HPDE6-E6E7 (cell line): ENCODE results near the gene GANAB.
"Not testable (repeated sequence)": the region's sequence is repeated elsewhere in the genome, so short reads cannot be mapped to it uniquely, and the experiment has no call there.

ENCODE experiments used
- DNase-seq: peaks from one replicate; pipeline ENCODE4 v3.0.0; 2011; ENCODE audit warnings: missing footprints; ENCODE audit errors: extremely low spot score

Gene GANAB

DNA sequence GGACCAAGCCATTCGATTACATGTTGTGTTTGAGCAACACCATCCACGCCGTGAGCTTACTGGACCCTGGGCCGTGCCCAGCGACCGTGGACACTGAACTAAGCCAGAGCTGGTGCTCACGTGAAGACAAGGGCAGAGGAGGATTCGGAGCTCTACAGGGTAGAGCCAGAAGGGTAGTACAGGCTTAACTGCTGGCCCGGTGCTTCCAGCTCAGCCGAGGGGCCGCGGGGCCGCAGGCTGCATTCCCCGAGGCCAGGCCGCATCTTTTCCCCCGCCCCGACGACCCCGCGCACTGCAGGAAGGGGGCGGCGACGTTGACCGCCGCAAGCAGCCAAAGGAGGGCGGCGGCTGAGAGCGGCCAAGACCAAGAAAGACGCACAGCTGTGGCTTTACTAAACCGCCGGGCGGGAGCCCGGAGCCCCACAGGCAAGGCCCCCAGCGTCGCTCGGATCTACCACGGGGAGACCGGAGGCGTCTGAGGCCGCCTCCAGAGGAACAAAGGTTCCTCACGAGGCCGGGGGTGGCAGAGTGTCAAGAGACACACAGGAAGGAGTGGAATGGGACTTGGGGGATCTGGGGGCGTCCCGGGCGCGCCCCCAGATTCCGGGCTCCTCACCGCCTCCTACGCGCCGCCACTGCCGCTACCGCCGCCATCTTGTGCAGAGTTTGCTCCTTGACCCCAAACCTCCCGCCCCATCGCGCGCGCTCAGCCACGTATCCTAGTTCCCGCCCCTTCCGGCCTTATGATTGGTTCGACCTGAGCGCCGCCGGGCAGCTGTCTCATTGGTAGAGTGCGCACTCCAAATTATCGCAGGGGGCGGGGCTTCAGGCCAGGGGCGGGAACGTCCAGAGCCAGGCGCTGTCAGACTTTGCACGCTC, at the start of gene GANAB:
TSS of gene GANAB (minus strand) at position 668 of the 879 bp plus-strand sequence. CDS start at position 654, 14 bp downstream.
- peak; percentile 100 for DNase-seq

- peak; percentile 67 for DNase-seq
Observed at GRCh38 chr11:62694455-62695167, 48.2 kb upstream of the GANAB start.

- not testable (repeated sequence) for DNase-seq
Observed at GRCh38 chr11:62693624-62694023, 47.2 kb upstream of the GANAB start.

DNA sequence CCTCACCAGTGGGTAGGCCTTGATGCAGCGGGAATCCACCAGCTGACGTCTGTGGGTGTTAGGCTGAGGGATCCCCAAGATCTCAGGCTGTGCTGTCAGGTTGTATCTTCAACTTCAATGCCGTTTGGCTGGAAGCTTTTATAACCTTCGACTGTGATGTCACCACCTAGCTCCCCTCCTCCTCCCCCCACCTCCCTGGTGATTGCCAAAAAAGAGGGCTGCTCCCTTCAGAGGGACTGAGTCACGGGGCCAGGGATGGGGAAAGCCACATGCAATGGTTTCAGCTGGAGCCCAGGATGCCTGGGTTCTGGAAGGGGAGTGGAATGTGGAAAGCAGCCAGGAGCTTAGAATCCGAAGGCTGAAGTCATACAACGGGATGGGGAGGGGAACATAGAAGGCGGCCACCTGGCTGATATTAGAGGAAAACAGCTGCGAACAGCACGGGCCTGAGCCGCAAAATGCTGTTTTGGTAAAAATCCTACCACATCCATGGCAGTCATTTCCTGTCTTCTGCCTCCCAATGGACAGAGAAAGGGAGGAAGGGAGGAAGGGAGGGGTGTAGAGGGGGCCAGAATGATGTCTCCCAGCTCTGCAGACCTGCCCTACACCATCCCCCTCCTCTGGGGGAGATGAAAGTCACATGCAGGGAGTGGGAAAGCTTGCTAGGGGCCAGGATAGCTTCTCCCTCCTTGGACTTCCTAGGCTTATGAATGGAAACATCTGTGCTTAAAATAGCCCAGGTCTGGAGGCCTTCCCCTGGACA, 43.2 kb upstream of the GANAB start, which contains the start of gene LRRN4CL:
TSS of gene LRRN4CL (minus strand) at position 110 of the 763 bp plus-strand sequence. CDS start 1,022 bp downstream, outside the sequence.
- DNase-seq, result no peak

DNA sequence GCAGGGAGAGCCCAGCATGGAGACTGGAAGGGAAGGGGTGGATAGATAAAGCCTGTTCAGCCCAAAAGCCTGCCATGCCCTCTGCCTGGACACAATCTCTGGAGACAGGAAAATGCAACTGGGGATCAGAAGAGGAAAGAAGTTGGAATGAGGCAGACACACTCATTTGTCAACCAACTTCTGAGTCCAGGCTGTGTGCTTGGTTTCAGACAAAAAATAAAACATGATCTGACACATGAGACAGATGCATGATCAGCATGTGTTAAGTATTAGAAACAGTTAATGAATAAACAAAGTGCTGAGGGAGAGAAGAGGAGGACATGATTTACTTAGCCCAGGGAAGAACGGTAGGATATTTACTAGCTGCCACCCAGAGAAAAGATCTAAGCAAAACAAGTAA, 42.1 kb upstream of the GANAB start:
- DNase-seq, result no peak

DNA sequence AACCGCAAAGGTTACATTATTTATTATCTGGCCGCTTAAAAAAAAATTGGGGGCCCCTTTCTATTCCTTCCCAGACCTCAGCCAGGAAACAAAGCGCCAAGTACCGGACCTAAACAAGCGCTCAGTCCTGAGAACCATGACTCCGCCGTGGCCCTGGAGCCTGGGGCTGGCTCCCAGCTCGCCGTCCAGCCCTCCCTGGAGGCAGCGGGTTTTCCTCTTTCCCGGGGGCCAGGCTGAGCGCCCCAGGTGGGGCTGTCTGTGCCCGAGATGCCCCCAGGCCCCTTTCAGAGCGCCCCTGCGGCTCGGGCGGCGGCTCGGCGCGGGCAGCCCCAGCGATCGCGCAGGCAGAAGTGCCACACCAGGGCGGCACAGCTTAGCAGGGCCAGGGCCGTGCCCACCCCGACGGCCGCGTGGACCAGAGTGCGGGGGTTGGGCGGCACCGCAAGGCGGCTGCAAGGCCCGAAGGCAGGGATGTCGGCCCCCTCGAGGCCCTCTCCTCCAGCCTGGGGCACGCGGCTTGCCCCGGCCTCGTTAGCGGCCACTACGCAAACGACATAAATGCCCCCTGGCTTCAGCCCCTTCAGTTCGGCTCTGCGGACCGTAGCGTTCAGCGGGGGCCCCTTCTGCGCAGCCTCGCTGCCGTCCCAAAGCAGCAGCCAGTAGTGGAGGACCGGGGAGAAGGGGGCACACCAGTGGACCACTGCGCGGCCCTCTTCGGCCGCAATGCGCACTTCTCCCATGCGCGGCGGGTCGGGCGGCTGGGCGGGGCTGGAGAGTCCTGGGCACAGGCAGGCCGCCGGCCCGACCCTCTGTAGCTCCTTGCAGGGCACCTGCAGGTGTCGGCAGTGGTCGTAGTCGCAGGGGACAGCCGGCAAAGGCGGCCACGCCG, 41.3 kb upstream of the GANAB start:
- no peak for DNase-seq

- no peak for DNase-seq
Observed at GRCh38 chr11:62682518-62682917, 36.1 kb upstream of the GANAB start.

DNA sequence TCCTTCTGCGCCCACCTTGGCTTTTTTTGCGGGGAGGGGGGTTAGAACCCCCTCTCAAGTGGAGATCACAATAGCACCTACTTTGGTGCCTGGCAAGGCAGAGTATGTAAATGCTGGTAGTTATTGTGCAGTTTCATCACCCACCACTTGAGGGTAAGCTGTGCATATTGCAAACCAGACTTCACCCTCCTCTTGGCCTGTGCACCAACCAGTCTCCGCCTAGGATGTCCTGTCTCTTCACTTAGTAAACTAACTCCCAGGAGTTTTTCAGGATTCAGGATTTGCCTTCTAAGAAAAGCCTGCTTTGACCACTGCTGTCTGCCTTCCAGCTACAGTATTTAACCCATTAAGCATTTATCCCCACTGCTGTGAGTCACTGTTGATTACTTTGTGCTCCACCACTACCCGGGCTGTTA, 34.4 kb upstream of the GANAB start:
- peak; percentile 67 for DNase-seq

DNA sequence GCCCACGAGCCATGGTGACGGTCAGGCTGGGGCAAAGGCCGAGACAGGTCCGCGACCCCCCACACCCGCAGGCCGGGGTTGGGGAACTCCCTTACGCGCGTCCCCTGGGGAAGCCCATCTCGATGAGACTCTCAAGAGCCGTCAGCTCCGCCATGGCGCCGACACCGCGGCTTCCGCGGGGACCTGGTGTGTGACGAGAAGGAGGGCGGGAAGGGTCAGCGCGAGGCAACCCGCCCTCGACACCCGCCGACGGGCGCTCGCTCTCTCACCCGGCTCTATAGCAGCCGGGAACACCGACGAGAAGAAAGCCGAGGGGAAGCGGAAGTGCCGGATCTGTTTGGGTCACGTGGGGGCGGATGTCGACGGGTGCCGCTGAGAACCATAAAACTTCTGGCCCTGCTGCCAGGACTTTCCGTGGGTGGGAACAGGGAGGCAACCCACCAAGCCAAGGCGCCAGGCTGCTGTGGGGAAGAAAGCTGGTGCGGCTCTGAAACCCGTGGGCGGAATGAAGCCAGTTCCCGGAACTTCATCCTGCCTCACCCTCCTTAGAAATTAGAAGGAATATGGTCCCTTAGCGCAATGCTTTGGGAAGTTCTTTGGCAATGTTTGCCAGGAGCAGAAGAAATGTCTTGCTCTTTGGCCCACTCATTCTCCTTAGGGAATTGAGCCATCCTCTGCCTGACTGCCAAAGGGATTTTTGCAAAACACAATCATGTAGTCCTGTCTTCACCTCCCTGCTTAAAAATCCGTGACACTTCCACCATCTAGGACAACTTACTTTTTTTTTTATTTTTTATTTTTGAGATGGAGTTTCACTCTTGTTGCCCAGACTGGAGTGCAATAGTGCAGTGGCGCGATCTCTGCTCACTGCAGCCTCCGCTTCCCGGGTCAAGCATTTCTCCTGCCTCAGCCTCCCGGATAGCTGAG, 32.6 kb upstream of the GANAB start, which contains the start of gene UBXN1:
TSS of gene UBXN1 (minus strand) at position 304 of the 927 bp plus-strand sequence. CDS start at position 154, 150 bp downstream.
- DNase-seq, result peak; percentile 82

GRCh38 chr11:62678433-62678769, 32.0 kb upstream of the GANAB start:
- DNase-seq, result no peak

GRCh38 chr11:62677714-62678113, 31.3 kb upstream of the GANAB start:
- no peak for DNase-seq

- DNase-seq, result no peak
Observed at GRCh38 chr11:62677156-62677555, 30.7 kb upstream of the GANAB start.

GRCh38 chr11:62676698-62677097, 30.3 kb upstream of the GANAB start:
- DNase-seq, result no peak

GRCh38 chr11:62675415-62675814, 29.0 kb upstream of the GANAB start:
- not testable (repeated sequence) for DNase-seq

DNA sequence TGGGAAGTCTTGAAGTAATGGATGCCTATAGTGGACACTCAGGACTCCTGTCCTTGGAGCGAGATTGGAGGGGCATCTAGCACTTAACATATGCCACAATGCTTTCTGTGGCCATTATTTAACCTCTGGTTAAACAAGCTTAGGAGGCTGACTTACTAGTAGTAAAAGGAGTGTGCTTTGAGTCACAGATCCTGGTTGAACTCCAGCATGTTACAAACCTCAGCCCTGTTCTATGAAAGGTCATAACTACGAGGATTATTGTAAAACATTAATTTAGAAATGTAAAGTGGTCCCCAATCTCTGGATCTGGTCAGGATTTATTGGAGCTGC, 26.7 kb upstream of the GANAB start:
- DNase-seq, result no peak

GRCh38 chr11:62671608-62672389, 25.4 kb upstream of the GANAB start, which contains the start of the genes LBHD1 and UQCC3:
Gene LBHD1, minus strand, starts transcription at chr11:62672267. Its CDS starts 2,236 bp downstream, at chr11:62670031.
Gene UQCC3, plus strand, starts transcription at chr11:62671673. Its CDS starts 73 bp downstream, at chr11:62671746.
- DNase-seq, result peak; percentile 71

DNA sequence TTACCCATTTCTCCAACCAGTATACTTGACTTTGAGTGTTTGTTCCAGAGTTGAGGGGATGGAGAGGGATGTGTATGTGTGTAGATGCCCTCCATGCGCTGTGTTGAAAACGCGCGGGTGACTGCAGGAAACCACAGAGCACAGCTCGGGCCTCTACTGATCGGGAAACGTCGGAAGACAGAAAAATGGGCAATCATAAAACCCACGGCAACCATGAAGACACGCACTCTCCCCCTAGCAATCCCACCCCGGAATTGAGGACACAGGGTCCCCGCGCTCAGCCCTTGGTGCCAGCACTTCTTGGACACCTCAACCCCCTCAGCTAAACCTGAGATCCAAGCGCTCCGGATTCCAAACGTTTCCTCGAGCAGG, 24.8 kb upstream of the GANAB start:
- no peak for DNase-seq

DNA sequence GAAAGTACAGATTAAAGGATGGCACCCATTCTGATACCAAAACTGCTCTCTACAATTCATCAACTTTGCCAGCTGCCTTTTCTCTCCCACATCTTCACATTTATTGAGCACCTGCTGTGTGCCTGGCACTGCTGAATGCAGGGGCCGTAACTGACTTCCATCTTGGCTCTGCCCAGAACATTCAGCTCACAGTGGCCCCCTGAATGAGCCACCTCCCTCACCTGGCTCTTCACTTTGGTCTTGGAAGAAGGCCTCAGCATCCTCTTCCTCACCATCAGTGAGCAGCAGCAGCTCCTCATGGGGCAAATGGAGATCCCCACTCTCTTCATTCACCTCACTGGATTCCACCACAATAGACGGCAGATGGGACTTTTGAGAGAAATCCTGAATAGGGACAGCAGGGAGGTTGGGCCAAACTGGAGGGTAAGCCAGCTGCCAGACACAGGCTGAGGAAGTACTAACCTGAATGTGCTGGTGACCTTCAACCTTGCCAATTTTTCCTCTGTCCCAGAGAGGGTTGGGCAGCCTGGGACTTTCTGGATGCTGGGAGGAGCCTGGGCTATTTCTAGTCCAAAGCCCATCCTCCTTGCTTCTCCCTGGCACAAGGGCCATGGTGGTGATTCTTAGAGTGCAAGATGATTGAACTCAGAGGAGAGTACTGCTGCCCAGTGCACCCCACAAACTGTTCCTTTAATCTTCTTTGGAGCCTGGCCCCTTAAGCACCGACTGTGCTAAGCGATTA, 23.2 kb upstream of the GANAB start:
- no peak for DNase-seq
